Right ventricle myocardium superior (tissue), 1 donor: Measurements from ENCODE around the gene SGPP2. TPM values are rescaled to one million over a fixed set of nuclear protein-coding genes. Genes with fewer than 3 reads are reported as not detected.
"Not testable (repeated sequence)": the region's sequence is repeated elsewhere in the genome, so short reads cannot be mapped to it uniquely, and the experiment has no call there.

ENCODE experiments used
- ATAC-seq: fragments of 200-7000 bp; cut with Tn5 transposase; one replicate; pipeline ENCODE4 v1.9.1; 2020; ENCODE audit warnings: mild to moderate bottlenecking; ENCODE audit not compliant: poor library complexity
- DNase-seq: peaks from one replicate; pipeline ENCODE4 v3.0.0-alpha.2; 2020
- intact Hi-C: fragments of 100-400 bp; cut with DNase I; formaldehyde crosslinking; loops from one replicate; pipeline ENCODE4 v1.11.2; 2022
- total RNA-seq: library from RNA; stranded (reverse); fragmentation: NEBNext Ultra II Directional; extraction: Animal tissue kit (Norgen Biotek cat#: 25700); gene quantifications from one replicate; pipeline ENCODE4 v1.2.1, GENCODE V29; 2021
- donor health status: DM: no; HTN: yes; CAD: no; lungs with severe emphysema.

Gene SGPP2
- total RNA-seq, 1 donor from 2014 or later = 15.3 TPM

- intact Hi-C loops = no loop called here
- DNase-seq (no peak), ATAC-seq (peak; percentile 2)
Observed at GRCh38 chr2:222423632-222424275, 589 bp upstream of the SGPP2 start.

- ATAC-seq (peak; percentile 72), DNase-seq (peak; percentile 53)
- intact Hi-C loops = no loop called here
Observed at GRCh38 chr2:222424729-222425671, 657 bp downstream of the SGPP2 start.

GRCh38 chr2:222427646-222428301 lies 3.4 kb downstream of the SGPP2 start:
- intact Hi-C loops = no loop called here
- DNase-seq = no peak
- no peak for ATAC-seq

- DNase-seq = no peak
- no peak for ATAC-seq
- intact Hi-C loops = no loop called here
Observed at GRCh38 chr2:222430071-222430470, 5.7 kb downstream of the SGPP2 start.

- no peak for DNase-seq
- intact Hi-C loops = no loop called here
- ATAC-seq = no peak
Observed at GRCh38 chr2:222430681-222431080, 6.3 kb downstream of the SGPP2 start.

- intact Hi-C loops = no loop called here
- DNase-seq (no peak), ATAC-seq (no peak)
Observed at GRCh38 chr2:222431869-222432268, 7.5 kb downstream of the SGPP2 start.

- no peak for ATAC-seq
- DNase-seq = no peak
- intact Hi-C loops = no loop called here
Observed at GRCh38 chr2:222433332-222434173, 9.2 kb downstream of the SGPP2 start.

GRCh38 chr2:222434204-222434603 lies 9.9 kb downstream of the SGPP2 start:
- ATAC-seq (no peak), DNase-seq (no peak)
- intact Hi-C loops = no loop called here

GRCh38 chr2:222435400-222436039 lies 11.2 kb downstream of the SGPP2 start:
- DNase-seq, ATAC-seq, intact Hi-C loops: not testable (repeated sequence)

GRCh38 chr2:222436040-222436413 lies 11.7 kb downstream of the SGPP2 start:
- intact Hi-C loops = no loop called here
- no peak for DNase-seq

GRCh38 chr2:222439692-222440091 lies 15.3 kb downstream of the SGPP2 start:
- DNase-seq (no peak), ATAC-seq (peak; percentile 39)
- intact Hi-C loops = no loop called here

More at GRCh38 chr2:222436040-222436413, 11.7 kb downstream of the SGPP2 start:
- no peak for ATAC-seq

GRCh38 chr2:222440673-222441422 lies 16.5 kb downstream of the SGPP2 start:
- intact Hi-C loops = no loop called here
- DNase-seq (no peak), ATAC-seq (no peak)

GRCh38 chr2:222442665-222443064 lies 18.3 kb downstream of the SGPP2 start:
- ATAC-seq (no peak), DNase-seq (no peak)
- intact Hi-C loops = no loop called here

GRCh38 chr2:222445227-222445626 lies 20.9 kb downstream of the SGPP2 start:
- intact Hi-C loops = no loop called here
- ATAC-seq (no peak), DNase-seq (no peak)

GRCh38 chr2:222447131-222447530 lies 22.8 kb downstream of the SGPP2 start:
- no peak for DNase-seq
- ATAC-seq = no peak
- intact Hi-C loops = no loop called here

GRCh38 chr2:222448748-222449181 lies 24.4 kb downstream of the SGPP2 start:
- intact Hi-C loops = no loop called here
- DNase-seq (peak; percentile 51), ATAC-seq (peak; percentile 87)

- intact Hi-C loops = no loop called here
- no peak for ATAC-seq
Observed at GRCh38 chr2:222450021-222450420, 25.7 kb downstream of the SGPP2 start.

More at GRCh38 chr2:222450021-222450420, 25.7 kb downstream of the SGPP2 start:
- no peak for DNase-seq
